B cell (primary cell): ENCODE measurements around the gene NFASC. TPM values are rescaled to one million over a fixed set of nuclear protein-coding genes. Genes with fewer than 3 reads are reported as not detected.

Experiments
- ATAC-seq: fragments of 200-7000 bp; cut with Tn5 transposase; one replicate; pipeline ENCODE4 v1.10.0; 2021; ENCODE audit warnings: low read depth, mild to moderate bottlenecking, moderate number of reproducible peaks, moderate library complexity
- CTCF ChIA-PET: fragments of 350-600 bp; sonication (Branson Sonifier 250); formaldehyde crosslinking; loops from one replicate; lab custom pipeline; 2021; ENCODE audit warnings: antibody characterized with exemption, inconsistent platforms; lab: Charles Lee
- POLR2A ChIA-PET: fragments of 350-600 bp; sonication (Branson Sonifier 250); formaldehyde crosslinking; loops from one replicate; lab custom pipeline; 2021; ENCODE audit warnings: antibody characterized with exemption; lab: Charles Lee
- DNase-seq: peaks from one replicate; pipeline ENCODE4 v3.0.0; 2013
- H2AFZ ChIP-seq: 2 replicates; pipeline ENCODE4 v1.6.1; 2012; ENCODE audit warnings: mild to moderate bottlenecking, low read depth, low read length; ENCODE audit not compliant: insufficient read depth, poor library complexity, severe bottlenecking
- H3K27ac ChIP-seq, 2 donors: 1 replicate in 1 of 2; 2 replicates in 1 of 2; pipeline ENCODE4 v1.5.1; 2012 to 2013; ENCODE audit warnings: low read length in 2 of 2, mild to moderate bottlenecking in 2 of 2, moderate library complexity in 1 of 2
- H3K27me3 ChIP-seq, 4 experiments: fragments of 200-600 bp in 1 of 4; sonication (generic) in 1 of 4; replicated peaks in 1 of 4; 1 replicate in 2 of 4; 2 replicates in 2 of 4; pipeline versions ENCODE4 v1.6.1 to v1.7.0; 2013 to 2016; ENCODE audit warnings: low read length in 3 of 4, mild to moderate bottlenecking in 2 of 4, mixed read lengths in 1 of 4, moderate library complexity in 1 of 4; ENCODE audit not compliant: insufficient read depth in 4 of 4, control insufficient read depth in 3 of 4; ENCODE audit errors: control extremely low read depth in 1 of 4
- H3K36me3 ChIP-seq, 2 experiments: replicated peaks in 1 of 2; 1 replicate in 1 of 2; 2 replicates in 1 of 2; pipeline versions ENCODE4 v1.6.1 to v1.7.1; 2013; ENCODE audit warnings: low read length in 1 of 2; ENCODE audit not compliant: insufficient read depth in 2 of 2, control insufficient read depth in 1 of 2; ENCODE audit errors: control extremely low read depth in 1 of 2, extremely low read depth in 1 of 2
- H3K4me1 ChIP-seq, 2 donors: fragments of 200-600 bp in 1 of 2; sonication (generic) in 1 of 2; 1 replicate in 1 of 2; 2 replicates in 1 of 2; pipeline versions ENCODE4 v1.5.1 to v1.6.1; 2013 to 2017; ENCODE audit warnings: low read length in 2 of 2; ENCODE audit not compliant: control insufficient read depth in 2 of 2, insufficient read depth in 2 of 2
- H3K4me2 ChIP-seq: replicated peaks from 2 replicates; pipeline ENCODE3; 2012; ENCODE audit warnings: mild to moderate bottlenecking, low read depth, low read length; ENCODE audit not compliant: poor library complexity, severe bottlenecking
- H3K4me3 ChIP-seq, 5 experiments: fragments of 200-600 bp in 1 of 5; sonication (generic) in 1 of 5; 1 replicate in 3 of 5; 2 replicates in 2 of 5; pipeline versions ENCODE4 v1.5.1 to v1.7.0; 2011 to 2016; ENCODE audit warnings: low read length in 4 of 5, mild to moderate bottlenecking in 4 of 5, low read depth in 2 of 5, control low read depth in 1 of 5, moderate library complexity in 1 of 5; ENCODE audit not compliant: insufficient read depth in 1 of 5; ENCODE audit errors: control extremely low read depth in 1 of 5, extremely low read depth in 1 of 5
- H3K79me2 ChIP-seq: fragments of 200-600 bp; sonication (generic); one replicate; pipeline ENCODE4 v1.6.0; 2016; ENCODE audit warnings: low read length; ENCODE audit not compliant: control insufficient read depth, insufficient read depth
- H3K9ac ChIP-seq: fragments of 200-600 bp; sonication (generic); 2 replicates; pipeline ENCODE4 v1.6.1; 2017; ENCODE audit warnings: mild to moderate bottlenecking, low read length, moderate library complexity
- H3K9me3 ChIP-seq, 3 donors: one replicate each; pipeline versions ENCODE4 v1.6.1 to v1.7.1; 2013; ENCODE audit warnings: low read length in 2 of 3; ENCODE audit not compliant: control insufficient read depth in 2 of 3, insufficient read depth in 1 of 3; ENCODE audit errors: control extremely low read depth in 1 of 3
- H4K20me1 ChIP-seq: 2 replicates; pipeline ENCODE4 v1.6.0; 2012; ENCODE audit warnings: mild to moderate bottlenecking, low read length; ENCODE audit not compliant: insufficient read depth, control insufficient read depth, poor library complexity, severe bottlenecking
- H3K27ac Mint-ChIP-seq: one replicate; pipeline ENCODE4 v1.8.0; 2021; ENCODE audit warnings: mixed read lengths
- H3K27me3 Mint-ChIP-seq: one replicate; pipeline ENCODE4 v1.8.0; 2021; ENCODE audit warnings: mixed read lengths
- H3K4me1 Mint-ChIP-seq: one replicate; pipeline ENCODE4 v1.8.0; 2021; ENCODE audit warnings: mixed read lengths
- H3K4me3 Mint-ChIP-seq: one replicate; pipeline ENCODE4 v1.8.0; 2021; ENCODE audit warnings: mixed read lengths
- H3K9me3 Mint-ChIP-seq: one replicate; pipeline ENCODE4 v1.8.0; 2022; ENCODE audit warnings: mixed read lengths; ENCODE audit not compliant: insufficient read depth
- EZH2 ChIP-seq: IDR thresholded peaks from 2 replicates; pipeline ENCODE4 v1.6.1; 2012; ENCODE audit warnings: borderline replicate concordance, low read depth, mild to moderate bottlenecking, moderate library complexity, low read length; ENCODE audit not compliant: insufficient read depth, poor library complexity, severe bottlenecking
- WGBS: methylation state at CpG from one replicate; pipeline ENCODE4 v1.1.5; 2013; ENCODE audit warnings: missing lambda C conversion rate; ENCODE audit not compliant: insufficient coverage; 5-methylcytosine and 5-hydroxymethylcytosine counted together
- intact Hi-C: fragments of 100-400 bp; cut with micrococcal nuclease; formaldehyde crosslinking; loops from one replicate; pipeline ENCODE4 v1.10.0; 2022
- polyA plus RNA-seq: library from polyadenylated mRNA; depleted of rRNA; stranded (reverse); fragments of >200 nt; gene quantifications from 2 replicates; pipeline ENCODE4 v1.2.3, GENCODE V29; 2012
- total RNA-seq, 2 donors: library from RNA; stranded (reverse); fragments of 120-200 nt in 1 of 2; gene quantifications; 1 replicate in 1 of 2; 2 replicates in 1 of 2; pipeline versions ENCODE4 v1.2.3 to v1.2.4, GENCODE V29; 2013 to 2022
- TF ChIP-seq, protein P1 (sequence below): fragments of 200-600 bp; IDR thresholded peaks from one replicate; pipeline ENCODE4 v1.8.0; 2022; ENCODE audit warnings: antibody characterized with exemption, mild to moderate bottlenecking

Gene NFASC
- total and polyA plus RNA-seq, 2 donors (not counting 1 experiment from before 2014, with no cell fraction given): 0.06 to 0.39 TPM

DNA sequence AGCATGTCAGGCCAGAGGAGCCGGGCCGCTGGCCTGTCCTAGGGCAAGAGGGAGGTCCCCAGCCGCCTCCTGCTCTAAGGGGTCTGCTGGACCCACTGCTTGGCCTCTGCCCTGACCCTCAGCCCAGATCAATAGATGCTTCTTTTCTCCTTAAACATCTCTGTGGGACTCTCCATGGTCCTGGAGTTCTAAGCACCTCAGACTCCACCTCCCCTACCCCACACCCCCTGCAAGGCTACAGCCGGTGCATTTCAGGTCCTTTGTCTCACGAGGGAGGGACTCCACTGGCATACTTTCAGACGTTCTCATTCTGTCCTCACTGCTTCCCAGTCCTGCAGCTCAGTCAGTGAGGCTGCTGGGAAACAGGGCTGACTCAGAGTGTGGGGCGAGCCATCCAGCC, 183.4 kb downstream of the NFASC start:
- WGBS: 75% methylated on average over 7 of the region's 7 CpGs
- no peak for TF ChIP-seq EZH2
- TF ChIP-seq, protein P1, sequence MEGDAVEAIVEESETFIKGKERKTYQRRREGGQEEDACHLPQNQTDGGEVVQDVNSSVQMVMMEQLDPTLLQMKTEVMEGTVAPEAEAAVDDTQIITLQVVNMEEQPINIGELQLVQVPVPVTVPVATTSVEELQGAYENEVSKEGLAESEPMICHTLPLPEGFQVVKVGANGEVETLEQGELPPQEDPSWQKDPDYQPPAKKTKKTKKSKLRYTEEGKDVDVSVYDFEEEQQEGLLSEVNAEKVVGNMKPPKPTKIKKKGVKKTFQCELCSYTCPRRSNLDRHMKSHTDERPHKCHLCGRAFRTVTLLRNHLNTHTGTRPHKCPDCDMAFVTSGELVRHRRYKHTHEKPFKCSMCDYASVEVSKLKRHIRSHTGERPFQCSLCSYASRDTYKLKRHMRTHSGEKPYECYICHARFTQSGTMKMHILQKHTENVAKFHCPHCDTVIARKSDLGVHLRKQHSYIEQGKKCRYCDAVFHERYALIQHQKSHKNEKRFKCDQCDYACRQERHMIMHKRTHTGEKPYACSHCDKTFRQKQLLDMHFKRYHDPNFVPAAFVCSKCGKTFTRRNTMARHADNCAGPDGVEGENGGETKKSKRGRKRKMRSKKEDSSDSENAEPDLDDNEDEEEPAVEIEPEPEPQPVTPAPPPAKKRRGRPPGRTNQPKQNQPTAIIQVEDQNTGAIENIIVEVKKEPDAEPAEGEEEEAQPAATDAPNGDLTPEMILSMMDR: no peak
- DNase-seq (no peak), ATAC-seq (no peak)
- no peaks in the 10 kb centered on the region for H3K4me1 ChIP-seq
- H3K4me3 Mint-ChIP-seq: no peak overlapping the region
- no peak overlapping the region for H3K4me2 ChIP-seq
- H3K36me3 ChIP-seq: no peaks in the 10 kb centered on the region
- peaks cover 0 to 4% (median 0%) of the 10 kb centered on the region in 4 experiments for H3K27me3 ChIP-seq
- H3K9me3 Mint-ChIP-seq: no peaks in the 10 kb centered on the region
- POLR2A ChIA-PET: no interaction called here
- H3K9ac ChIP-seq: no peak overlapping the region
- H3K27ac ChIP-seq: no peak overlapping the region
- H4K20me1 ChIP-seq: no peaks in the 10 kb centered on the region
- CTCF ChIA-PET: no interaction called here
- no peak overlapping the region for H2AFZ ChIP-seq
- no peak overlapping the region for H3K27ac Mint-ChIP-seq
- H3K4me3 ChIP-seq: no peak overlapping the region
- peaks cover 8% of the 10 kb centered on the region for H3K27me3 Mint-ChIP-seq
- no peaks in the 10 kb centered on the region for H3K79me2 ChIP-seq
- intact Hi-C loops: no loop called here
- no peaks in the 10 kb centered on the region for H3K4me1 Mint-ChIP-seq
- H3K9me3 ChIP-seq: no peaks in the 10 kb centered on the region

DNA sequence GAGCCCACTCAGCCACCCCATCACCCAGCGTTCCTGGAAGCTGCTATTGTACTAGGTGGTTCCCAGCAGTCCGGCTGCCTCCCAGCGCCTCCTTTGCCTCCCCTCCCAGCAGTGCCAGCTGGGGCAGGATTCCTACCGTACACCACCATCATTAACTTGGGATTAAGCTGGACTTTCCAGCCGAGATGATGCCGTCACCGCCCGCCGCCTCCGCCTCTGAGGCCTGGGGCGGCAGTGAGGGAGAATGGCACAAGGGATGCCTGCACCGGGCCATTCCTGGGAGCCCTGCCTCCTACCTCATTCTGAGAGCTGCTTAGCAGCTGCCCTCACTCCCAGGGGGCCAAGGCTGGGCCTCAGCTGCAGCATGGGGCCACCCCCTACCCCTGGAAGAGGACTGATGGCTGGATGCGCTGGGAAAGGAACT, 185.5 kb downstream of the NFASC start:
- Histone ChIP-seq H3K4me1 (no peaks in the 10 kb centered on the region), H3K27me3 (peaks cover 0 to 4% (median 0%) of the 10 kb centered on the region in 4 experiments), H3K4me3 (no peak overlapping the region), H2AFZ (no peak overlapping the region), H3K4me2 (no peak overlapping the region), H3K36me3 (no peaks in the 10 kb centered on the region), H3K27ac (no peak overlapping the region), H3K9ac (no peak overlapping the region), H3K79me2 (no peaks in the 10 kb centered on the region), H4K20me1 (no peaks in the 10 kb centered on the region), H3K9me3 (no peaks in the 10 kb centered on the region)
- peaks cover 8% of the 10 kb centered on the region for H3K27me3 Mint-ChIP-seq
- POLR2A ChIA-PET: no interaction called here
- ATAC-seq: no peak
- WGBS: 92% methylated on average over 11 of the region's 13 CpGs
- no peaks in the 10 kb centered on the region for H3K4me1 Mint-ChIP-seq
- no peaks in the 10 kb centered on the region for H3K9me3 Mint-ChIP-seq
- DNase-seq: no peak
- intact Hi-C loops: no loop called here
- TF ChIP-seq EZH2: no peak
- TF ChIP-seq, protein P1: no peak
- H3K4me3 Mint-ChIP-seq: no peak overlapping the region
- CTCF ChIA-PET: no interaction called here
- H3K27ac Mint-ChIP-seq: no peak overlapping the region
